GM11168 (cell line): ENCODE results near the gene NDFIP2.

Experiments used
- in situ Hi-C: fragments of 300-500 bp; cut with MboI; formaldehyde crosslinking; loops from one replicate; pipeline ENCODE4 v1.12.0; 2022; ENCODE audit warnings: low sequenced_read_pairs; ENCODE audit not compliant: unreplicated experiment

Gene NDFIP2

DNA sequence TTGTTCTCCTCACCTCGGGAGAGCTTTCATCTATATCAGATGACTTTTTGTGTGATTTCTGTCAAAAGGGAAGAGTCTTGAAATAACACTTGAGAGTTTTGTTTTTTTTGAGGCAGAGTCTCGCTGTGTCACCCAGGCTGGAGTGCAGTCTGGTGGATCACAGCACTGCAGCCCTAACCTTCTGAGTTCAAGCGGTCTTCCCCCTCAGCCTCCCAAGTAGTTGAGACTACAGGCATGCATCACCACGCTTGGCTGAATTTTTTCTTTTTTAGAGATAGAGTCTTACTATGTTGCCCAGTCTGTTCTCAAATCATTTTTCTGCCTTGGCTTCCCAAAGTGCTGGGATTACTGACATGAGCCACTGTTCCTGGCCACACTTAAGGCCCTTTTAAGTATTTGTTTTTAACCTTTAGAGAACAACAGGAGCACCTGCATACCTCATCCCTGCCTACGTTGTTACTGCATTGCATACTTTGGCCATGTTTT is 11.4 kb downstream of the NDFIP2 start:
- in situ Hi-C loops, result no loop called here

GRCh38 chr13:79492918-79493594 is 12.1 kb downstream of the NDFIP2 start:
- in situ Hi-C loops, result no loop called here

DNA sequence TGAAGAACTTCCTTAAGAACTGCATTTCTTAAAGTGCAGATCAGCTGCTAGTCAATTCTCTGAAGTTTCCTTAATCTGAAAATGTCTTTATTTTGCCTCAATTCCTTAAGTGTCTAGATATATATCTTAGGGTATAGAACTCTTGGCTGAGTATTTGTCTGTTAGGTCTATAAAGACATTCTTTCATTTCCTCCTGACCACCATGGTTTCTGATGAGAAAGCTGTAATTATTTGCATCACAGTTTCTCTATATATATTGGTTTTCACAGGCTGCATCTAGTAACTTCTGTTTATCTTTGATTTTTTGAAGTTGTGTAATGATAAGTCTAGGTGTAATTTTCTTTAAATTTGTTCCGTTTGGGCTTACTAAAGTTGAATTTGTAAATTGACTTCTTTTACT is 15.2 kb downstream of the NDFIP2 start:
- in situ Hi-C loops, result no loop called here

DNA sequence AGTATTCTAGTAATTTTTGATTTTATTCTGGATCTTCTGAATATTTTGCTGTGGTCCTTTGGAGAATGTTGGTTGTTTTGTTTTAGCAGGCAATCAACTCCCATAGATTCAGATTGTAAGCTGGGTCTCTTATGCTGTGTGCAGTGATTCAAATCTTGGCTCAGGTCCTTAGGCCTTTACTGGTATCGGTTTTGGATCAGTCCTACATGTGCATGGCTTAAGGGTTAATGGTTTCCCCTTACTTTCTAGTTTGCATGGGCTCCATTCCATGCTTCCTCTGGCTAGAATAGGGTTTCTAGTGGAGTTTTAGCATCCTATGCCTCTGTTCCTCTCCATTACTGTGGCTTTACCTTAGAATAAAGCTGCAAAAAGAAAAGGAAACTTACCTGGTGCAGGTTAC is 16.1 kb downstream of the NDFIP2 start:
- in situ Hi-C loops, result no loop called here

DNA sequence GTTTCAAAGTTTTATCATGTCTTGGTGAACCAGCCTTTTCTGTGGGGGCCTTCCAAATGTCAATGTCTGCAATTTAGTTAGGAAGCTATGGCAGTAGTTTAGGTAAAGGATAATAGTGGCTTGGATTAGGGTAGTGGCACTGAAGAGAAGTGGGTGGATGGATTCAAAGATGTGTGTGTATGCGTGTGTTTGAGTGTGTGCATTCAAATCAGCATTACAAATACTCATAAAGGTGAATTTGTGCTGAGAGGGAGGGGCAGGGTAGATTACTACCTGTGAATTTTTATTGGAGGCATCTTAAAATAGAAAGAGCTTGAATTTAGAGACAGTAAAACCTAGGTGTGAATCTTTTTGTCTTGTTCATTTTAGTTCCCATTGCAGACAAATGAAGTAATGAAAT is 16.9 kb downstream of the NDFIP2 start:
- in situ Hi-C loops, result no loop called here

GRCh38 chr13:79500829-79501228 is 19.9 kb downstream of the NDFIP2 start:
- in situ Hi-C loops, result no loop called here

DNA sequence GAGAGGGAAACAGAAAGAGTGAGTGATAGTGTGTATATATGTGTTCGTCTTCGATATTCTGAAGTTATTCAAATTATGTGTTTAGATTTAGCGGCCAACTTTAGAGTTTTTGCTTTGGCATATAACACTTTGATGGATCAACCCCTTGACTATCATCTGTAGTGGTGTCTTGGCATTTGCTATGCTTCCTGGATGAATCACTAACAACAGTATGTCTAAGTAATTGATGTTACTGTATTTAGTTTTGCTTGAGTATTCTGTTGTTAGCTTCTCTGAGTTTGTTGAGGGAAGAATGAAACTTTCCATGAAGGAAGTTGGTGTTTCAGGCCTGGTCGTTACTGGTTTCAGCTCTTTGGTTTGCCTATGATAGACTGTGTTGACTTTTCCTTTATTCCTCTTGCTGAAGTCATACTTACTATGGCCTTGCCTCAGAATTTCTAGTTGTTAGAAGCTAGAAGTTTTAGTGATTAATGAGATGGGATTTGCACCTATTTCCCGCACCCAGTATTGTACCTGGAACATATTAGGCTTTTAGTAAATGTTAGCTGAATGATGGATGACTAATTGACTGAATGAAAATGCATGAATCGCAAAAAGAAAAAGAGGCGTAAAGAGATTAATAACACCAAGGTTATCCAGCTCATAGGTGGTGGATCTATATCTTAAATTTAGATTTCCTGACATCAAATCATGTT is 20.7 kb downstream of the NDFIP2 start:
- in situ Hi-C loops, result no loop called here

DNA sequence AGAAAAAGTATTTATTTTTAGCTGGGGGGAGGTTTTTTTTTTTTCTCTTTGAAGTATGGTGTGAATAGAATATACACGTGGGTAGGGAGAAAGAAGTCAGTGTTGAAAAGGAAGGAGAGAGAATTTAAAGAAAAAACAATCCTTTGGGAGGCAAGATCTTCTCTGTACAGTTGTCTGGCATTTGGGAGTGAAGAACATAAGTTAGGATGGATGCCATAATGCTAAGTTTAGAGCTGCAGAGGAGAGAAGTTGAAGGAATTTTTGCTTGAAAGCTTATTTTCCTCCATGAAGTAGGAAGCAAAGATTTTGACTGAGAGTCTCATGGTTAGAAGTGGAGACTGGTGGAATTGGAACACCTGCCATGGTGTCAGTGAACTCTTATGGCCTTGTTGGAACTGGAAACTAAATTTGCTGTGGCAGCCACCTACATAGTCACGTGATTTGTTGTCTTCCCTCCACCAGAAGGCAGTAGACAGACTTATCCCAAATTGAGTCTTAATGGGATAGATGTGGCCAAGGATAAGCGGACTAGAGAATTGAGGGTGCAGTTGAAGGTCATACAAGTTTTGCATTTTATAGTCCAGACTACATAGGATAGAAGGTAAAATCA is 22.0 kb downstream of the NDFIP2 start:
- in situ Hi-C loops, result no loop called here

- in situ Hi-C loops, result no loop called here
Observed at GRCh38 chr13:79503473-79504017, 22.6 kb downstream of the NDFIP2 start.

- in situ Hi-C loops, result no loop called here
Observed at GRCh38 chr13:79508224-79508961, 27.4 kb downstream of the NDFIP2 start.

DNA sequence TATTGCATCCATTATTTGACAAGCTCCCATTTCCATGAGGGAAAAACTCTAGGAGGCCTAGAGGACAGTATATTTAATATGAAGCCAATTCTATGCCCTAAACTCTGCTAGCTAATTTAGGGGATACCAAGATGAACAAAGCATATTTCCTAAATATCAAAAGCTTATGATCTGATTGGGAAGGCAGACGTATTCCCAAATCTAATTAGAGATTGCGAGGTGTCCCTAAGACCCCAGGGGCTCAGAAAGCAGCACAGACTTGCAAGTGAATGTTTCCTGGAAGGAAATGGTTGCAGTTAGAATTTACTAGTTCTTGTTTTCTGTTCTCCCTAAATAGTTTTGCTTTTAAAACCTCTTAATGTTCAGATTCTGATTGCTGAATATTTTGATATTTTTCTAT is 30.7 kb downstream of the NDFIP2 start:
- in situ Hi-C loops, result no loop called here

- in situ Hi-C loops, result no loop called here
Observed at GRCh38 chr13:79512950-79513349, 32.0 kb downstream of the NDFIP2 start.

DNA sequence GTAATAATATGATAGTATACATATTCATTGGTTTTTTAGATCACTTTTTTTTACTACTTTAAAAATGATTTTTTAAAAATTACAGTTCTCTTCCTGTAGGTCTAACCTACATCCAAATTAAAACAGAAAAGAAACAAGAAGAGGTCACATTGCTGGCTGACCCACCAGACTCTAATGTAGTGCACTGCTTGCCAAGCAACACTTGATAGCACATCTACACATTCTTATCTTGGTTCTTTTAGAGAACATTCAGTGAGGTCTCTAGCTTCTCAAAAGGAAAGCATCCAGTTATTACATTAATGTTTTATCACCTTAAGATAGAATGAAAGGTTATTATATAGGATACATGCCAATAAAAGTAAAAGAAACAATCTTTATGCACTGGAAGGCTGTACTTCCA is 35.6 kb downstream of the NDFIP2 start:
- in situ Hi-C loops, result no loop called here

- in situ Hi-C loops, result no loop called here
Observed at GRCh38 chr13:79519255-79519654, 38.3 kb downstream of the NDFIP2 start.

DNA sequence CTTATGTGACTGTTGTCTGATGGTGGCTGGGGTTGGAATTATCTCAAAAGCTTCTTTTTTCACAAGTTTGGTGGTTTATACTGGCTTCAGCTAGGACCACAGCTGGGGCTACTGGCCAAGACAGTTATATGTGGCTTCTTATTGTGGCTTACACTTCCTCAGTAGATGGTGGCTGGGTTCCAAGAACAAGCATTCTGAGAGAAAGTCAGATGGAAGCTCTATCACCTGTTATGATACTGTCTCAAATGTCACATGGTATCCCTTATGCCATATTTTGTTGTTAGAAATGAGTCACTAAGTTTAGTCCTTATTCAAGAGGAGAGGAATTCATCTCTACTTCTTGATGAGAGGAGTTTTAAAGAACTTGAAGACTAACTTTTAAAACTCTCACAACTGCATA is 41.6 kb downstream of the NDFIP2 start:
- in situ Hi-C loops, result no loop called here

- in situ Hi-C loops, result no loop called here
Observed at GRCh38 chr13:79525064-79525857, 44.3 kb downstream of the NDFIP2 start.

- in situ Hi-C loops, result no loop called here
Observed at GRCh38 chr13:79527698-79528097, 46.7 kb downstream of the NDFIP2 start.

DNA sequence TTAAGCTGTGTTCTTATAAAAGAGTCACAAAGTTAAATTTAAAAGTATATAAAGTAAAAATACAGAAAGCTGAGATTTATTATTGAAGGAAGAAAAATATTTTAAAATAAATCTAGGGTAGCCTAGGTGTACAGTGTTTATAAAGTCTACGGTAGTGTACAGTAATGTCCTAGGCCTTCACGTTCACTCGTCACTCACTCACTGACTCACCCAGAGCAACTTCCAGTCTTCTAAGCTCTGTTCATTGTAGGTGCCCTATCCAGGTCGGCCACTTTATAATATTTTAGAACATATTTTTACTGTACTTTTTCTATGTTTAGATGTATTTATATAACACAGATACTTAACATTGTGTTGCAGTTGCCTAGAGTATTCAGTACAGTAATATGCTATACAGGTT is 47.4 kb downstream of the NDFIP2 start:
- in situ Hi-C loops, result no loop called here

- in situ Hi-C loops, result no loop called here
Observed at GRCh38 chr13:79528759-79529191, 47.8 kb downstream of the NDFIP2 start.

GRCh38 chr13:79529817-79530216 is 48.9 kb downstream of the NDFIP2 start:
- in situ Hi-C loops, result no loop called here
